GM18508 (cell line): ENCODE results near the gene ATXN10.
A peak's percentile ranks its signal among the peaks of the same experiment; 100 is the strongest.
"Not testable (repeated sequence)": the region's sequence is repeated elsewhere in the genome, so short reads cannot be mapped to it uniquely, and the experiment has no call there.

Experiments
- ATAC-seq: cut with Tn5 transposase; IDR thresholded peaks from one replicate; pipeline ENCODE4 v1.9.1; 2021; ENCODE audit warnings: moderate number of reproducible peaks; ENCODE audit not compliant: insufficient read depth, unreplicated experiment

Gene ATXN10

GRCh38 chr22:45677063-45677462, 5.4 kb downstream of the ATXN10 start:
- no peak for ATAC-seq

DNA sequence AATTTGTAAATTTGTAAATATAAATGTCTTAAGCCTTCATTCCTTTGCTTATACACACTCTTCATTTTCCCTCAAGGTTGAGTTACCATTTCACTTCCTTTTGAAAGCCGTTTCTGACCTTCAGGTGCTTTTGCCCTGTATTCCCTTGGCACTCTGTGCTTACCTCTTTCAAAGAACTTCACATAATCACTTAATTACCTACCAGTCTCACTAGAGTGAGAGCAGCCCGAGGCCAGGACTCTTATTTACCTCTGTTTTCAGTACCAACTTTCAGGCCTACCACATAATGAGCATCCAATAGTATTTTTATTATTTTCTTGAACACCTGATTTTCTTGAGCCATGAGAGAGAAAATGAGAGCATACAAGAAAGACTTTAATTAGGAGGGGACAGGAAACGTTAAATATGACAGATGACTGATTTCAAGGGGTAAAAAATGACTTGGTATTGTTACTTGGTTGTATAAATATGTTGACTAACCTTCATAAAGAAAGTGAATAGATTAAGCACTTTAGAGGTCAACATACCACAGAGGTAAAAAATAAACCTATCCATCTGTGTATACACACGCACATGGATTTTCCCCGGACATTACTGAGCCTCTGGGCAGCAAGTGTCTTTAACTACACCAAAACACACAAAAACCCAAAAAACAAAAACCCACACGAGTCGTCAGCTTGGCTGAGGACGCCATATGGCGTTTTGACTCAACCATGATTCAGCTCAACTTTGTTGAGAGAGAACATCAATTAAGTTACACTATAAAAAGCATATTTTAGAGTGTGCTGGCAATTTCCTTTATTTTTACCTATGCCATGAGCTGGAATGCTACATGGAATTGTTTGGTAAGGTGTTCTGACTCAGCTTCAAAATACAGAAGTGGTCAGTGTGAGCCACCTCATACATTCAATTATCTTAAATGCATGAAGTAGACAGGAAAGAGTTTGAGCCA, 7.6 kb downstream of the ATXN10 start:
- ATAC-seq = peak; percentile 29

- no peak for ATAC-seq
These were observed 9.5 kb downstream of the ATXN10 start for GRCh38 chr22:45680932-45681700.

- no peak for ATAC-seq
These were observed 10.4 kb downstream of the ATXN10 start for GRCh38 chr22:45682064-45682463.

- not testable (repeated sequence) for ATAC-seq
These were observed 11.1 kb downstream of the ATXN10 start for GRCh38 chr22:45682773-45683172.

- ATAC-seq = no peak
These were observed 11.6 kb downstream of the ATXN10 start for GRCh38 chr22:45683248-45683647.

DNA sequence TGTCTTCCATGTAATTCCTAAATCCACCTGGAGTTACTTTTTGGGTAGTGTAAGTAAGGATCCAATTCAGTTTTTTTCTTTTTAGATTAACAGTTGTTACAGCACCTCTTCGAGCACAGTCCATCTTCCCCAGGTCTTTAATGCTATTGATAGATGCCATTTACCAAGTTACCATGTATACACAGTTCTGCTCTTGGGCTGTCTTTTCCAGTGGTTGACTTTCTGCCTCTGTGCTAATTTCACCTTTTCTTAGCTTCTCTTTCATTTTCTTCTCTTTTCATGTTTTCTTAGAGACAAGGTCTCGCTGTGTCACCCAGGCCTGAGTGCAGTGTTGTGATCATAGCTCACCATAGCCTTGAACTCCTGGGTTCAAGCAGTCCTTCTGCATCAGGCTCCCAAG, 12.0 kb downstream of the ATXN10 start:
- no peak for ATAC-seq

GRCh38 chr22:45684169-45684568, 12.5 kb downstream of the ATXN10 start:
- no peak for ATAC-seq

GRCh38 chr22:45684752-45685574, 13.3 kb downstream of the ATXN10 start:
- no peak for ATAC-seq

- no peak for ATAC-seq
These were observed 14.4 kb downstream of the ATXN10 start for GRCh38 chr22:45686004-45686403.

GRCh38 chr22:45686836-45687235, 15.2 kb downstream of the ATXN10 start:
- no peak for ATAC-seq

- no peak for ATAC-seq
These were observed 17.0 kb downstream of the ATXN10 start for GRCh38 chr22:45688600-45689080.

DNA sequence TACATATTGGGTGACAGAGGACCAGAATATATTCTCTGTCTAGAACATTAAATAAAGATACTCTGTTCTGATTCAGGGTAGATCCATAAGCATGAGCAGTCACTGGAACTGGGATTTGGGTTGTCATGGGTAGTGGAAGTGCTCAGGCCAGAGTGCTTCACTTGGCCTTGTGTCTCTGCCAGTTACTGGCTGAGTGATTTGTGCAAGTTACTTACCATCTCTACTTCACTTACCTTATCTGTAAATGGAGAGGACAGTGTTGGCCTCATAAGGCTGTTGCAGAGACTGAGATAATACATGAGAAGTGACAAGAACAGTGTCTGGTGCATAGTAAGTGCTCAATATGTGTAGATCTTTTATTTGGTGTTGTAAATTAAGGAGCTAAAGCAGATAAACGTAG, 17.6 kb downstream of the ATXN10 start:
- no peak for ATAC-seq

GRCh38 chr22:45690008-45690407, 18.4 kb downstream of the ATXN10 start:
- ATAC-seq = no peak

DNA sequence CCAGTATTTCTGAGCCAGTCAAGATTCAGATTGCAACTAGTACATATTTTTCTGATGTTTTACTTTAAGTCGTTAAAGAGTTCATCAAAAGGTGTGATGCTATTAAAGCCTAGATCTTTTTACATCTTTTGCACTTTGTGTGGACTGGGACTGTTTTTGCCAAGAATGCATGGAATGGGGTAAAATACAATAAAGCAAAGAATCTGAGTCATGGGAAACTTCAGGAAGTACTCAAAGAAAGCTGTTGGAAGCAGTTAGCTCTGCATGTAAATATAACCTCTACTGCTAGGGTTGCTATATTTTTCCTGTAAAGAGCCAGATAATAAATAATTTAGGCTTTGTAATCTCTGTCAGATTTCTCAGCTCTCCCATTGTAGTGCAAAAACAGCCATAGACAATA, 20.9 kb downstream of the ATXN10 start:
- ATAC-seq = no peak

DNA sequence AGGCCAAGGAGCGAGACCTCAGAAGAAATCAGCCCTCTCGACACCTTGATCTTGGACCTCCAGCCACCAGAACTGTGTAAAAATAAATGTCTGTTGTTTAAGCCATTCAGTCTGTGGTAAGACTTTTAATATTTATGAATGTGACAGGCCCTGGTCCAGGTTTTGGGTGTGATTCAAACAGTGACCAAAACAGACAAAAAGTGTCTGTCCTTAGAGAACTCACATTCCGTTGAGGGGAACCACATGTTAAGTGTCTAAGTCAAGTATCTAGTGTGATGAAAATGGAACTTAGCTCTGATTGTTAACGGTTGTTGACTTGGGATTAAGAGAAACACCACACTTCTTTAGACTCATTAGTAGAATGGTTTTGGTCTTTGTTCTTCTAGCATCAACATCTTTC, 22.2 kb downstream of the ATXN10 start:
- no peak for ATAC-seq

GRCh38 chr22:45696227-45696626, 24.6 kb downstream of the ATXN10 start:
- ATAC-seq = no peak

GRCh38 chr22:45698094-45698493, 26.5 kb downstream of the ATXN10 start:
- ATAC-seq = no peak

DNA sequence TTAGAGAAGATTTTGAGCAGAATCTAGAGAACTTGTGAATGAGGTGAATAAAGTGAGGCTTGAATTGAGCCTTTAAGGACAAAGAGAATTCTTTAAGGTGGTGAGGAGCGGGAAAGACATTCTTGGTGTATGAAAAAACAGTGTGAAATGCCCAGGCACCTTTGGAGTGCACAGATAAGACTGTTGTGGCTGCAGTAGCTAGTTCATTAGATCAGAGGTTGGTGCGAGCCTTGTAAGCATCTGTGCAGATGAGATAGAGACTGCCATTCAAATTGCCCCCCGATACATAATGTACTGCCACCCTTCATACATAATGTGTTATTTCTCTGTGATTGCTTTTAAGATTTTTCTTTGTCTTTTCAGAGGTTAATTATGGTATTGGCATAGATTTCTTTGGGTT, 31.3 kb downstream of the ATXN10 start:
- no peak for ATAC-seq

DNA sequence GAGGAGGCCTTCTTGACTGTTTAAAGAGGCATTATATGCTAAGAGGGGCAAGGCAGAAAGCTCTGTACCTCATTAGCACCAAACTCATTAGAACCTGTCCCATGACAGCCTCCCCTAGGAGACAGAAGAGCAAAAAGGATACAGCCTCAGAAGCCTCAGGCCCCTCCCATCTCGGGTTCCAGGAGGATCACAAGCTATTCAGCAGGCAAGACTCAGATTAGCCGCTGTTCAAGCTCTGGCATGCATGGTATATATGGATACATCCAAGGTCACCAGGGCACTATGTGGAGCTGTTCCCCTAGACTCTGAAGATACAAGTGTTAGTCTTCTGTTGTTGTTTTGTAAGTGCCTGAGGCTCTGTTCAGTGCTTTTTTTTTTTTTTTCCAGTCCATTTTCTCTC, 32.1 kb downstream of the ATXN10 start:
- no peak for ATAC-seq
